K562 (cell line): Measurements from ENCODE around the gene HOXB5. TPM values are rescaled to one million over a fixed set of nuclear protein-coding genes. Genes with fewer than 3 reads are reported as not detected.

Source experiments
- CAMTA2 ChIP-seq: fragments of 250-450 bp; sonication (Bioruptor Pico); conservative IDR thresholded peaks from 2 replicates; pipeline ENCODE4 v1.5.1; 2022
- E2F3 ChIP-seq: fragments of 250-450 bp; sonication (Bioruptor Pico); IDR thresholded peaks from 2 replicates; pipeline ENCODE4 v1.4.0; 2020; ENCODE audit warnings: mild to moderate bottlenecking
- GATAD2B ChIP-seq: fragments of 450-650 bp; IDR thresholded peaks from 2 replicates; pipeline ENCODE4 v1.6.1; 2017; ENCODE audit warnings: mild to moderate bottlenecking, borderline replicate concordance
- HDGF ChIP-seq: fragments of 450-650 bp; IDR thresholded peaks from 2 replicates; pipeline ENCODE4 v1.6.1; 2016
- HNRNPH1 ChIP-seq: fragments of 200-400 bp; formaldehyde crosslinking; optimal IDR thresholded peaks from 2 replicates; pipeline ENCODE3; 2017; ENCODE audit warnings: low read depth, mild to moderate bottlenecking, low read length, moderate library complexity
- HNRNPLL ChIP-seq: fragments of 200-400 bp; formaldehyde crosslinking; IDR thresholded peaks from 2 replicates; pipeline ENCODE4 v1.6.1; 2017; ENCODE audit warnings: low read length, low read depth, mild to moderate bottlenecking; ENCODE audit not compliant: poor library complexity, severe bottlenecking
- KLF10 ChIP-seq: fragments of 250-450 bp; sonication (Bioruptor Pico); IDR thresholded peaks from 2 replicates; pipeline ENCODE4 v1.6.1; 2021; ENCODE audit warnings: matching md5 sums
- MBD2 ChIP-seq: sonication (generic); IDR thresholded peaks from 2 replicates; pipeline ENCODE4 v1.6.1; 2016; ENCODE audit warnings: low read depth, borderline replicate concordance
- MCM3 ChIP-seq: fragments of 450-650 bp; IDR thresholded peaks from 2 replicates; pipeline ENCODE4 v1.6.1; 2016
- MIER1 ChIP-seq: fragments of 450-650 bp; IDR thresholded peaks from 2 replicates; pipeline ENCODE4 v1.6.1; 2016; ENCODE audit warnings: antibody characterized with exemption, mild to moderate bottlenecking, low read depth
- NBN ChIP-seq: fragments of 450-650 bp; IDR thresholded peaks from 2 replicates; pipeline ENCODE4 v1.6.1; 2016; ENCODE audit warnings: low read depth, mild to moderate bottlenecking
- NCOA1 ChIP-seq: fragments of 450-650 bp; IDR thresholded peaks from 2 replicates; pipeline ENCODE4 v1.6.1; 2016; ENCODE audit warnings: low read depth
- NCOA4 ChIP-seq: fragments of 450-650 bp; IDR thresholded peaks from 2 replicates; pipeline ENCODE4 v1.6.1; 2018; ENCODE audit warnings: mild to moderate bottlenecking; ENCODE audit not compliant: partially characterized antibody
- NONO ChIP-seq, 2 experiments: fragments of 200-400 bp in 1 of 2; fragments of 450-650 bp in 1 of 2; formaldehyde crosslinking in 1 of 2; IDR thresholded peaks; 2 replicates each; pipeline ENCODE4 v1.6.1; 2017; ENCODE audit warnings: low read depth in 2 of 2, mild to moderate bottlenecking in 2 of 2, moderate library complexity in 2 of 2, low read length in 1 of 2
- POLR2AphosphoS2 ChIP-seq: IDR thresholded peaks from 2 replicates; pipeline ENCODE4 v1.6.1; 2012; ENCODE audit warnings: low read length, improper control_type of control experiment
- RCOR1 ChIP-seq, 2 experiments: IDR thresholded peaks; 2 replicates each; pipeline ENCODE4 v1.6.1; 2012; ENCODE audit warnings: low read depth in 2 of 2, low read length in 2 of 2, borderline replicate concordance in 1 of 2, improper control_type of control experiment in 1 of 2
- SOX6 ChIP-seq: fragments of 450-650 bp; IDR thresholded peaks from 2 replicates; pipeline ENCODE4 v1.6.1; 2014; ENCODE audit warnings: mild to moderate bottlenecking
- ZBTB7A ChIP-seq: IDR thresholded peaks from 2 replicates; pipeline ENCODE4 v1.6.1; 2011; ENCODE audit warnings: low read depth, mild to moderate bottlenecking, low read length, moderate library complexity, borderline replicate concordance; ENCODE audit not compliant: control insufficient read depth
- ZC3H4 ChIP-seq: sonication (generic); formaldehyde crosslinking; IDR thresholded peaks from 2 replicates; pipeline ENCODE4 v1.9.0; 2021; ENCODE audit warnings: missing genetic modification reagents, borderline replicate concordance
- ZNF41 ChIP-seq: fragments of 250-450 bp; sonication (Bioruptor Pico); conservative IDR thresholded peaks from 2 replicates; pipeline ENCODE4 v1.4.0; 2020; ENCODE audit warnings: mild to moderate bottlenecking
- ZNF584 ChIP-seq: fragments of 200-800 bp; sonication (Bioruptor generic); IDR thresholded peaks from 2 replicates; pipeline ENCODE4 v1.6.1; 2016; ENCODE audit warnings: low read depth, mild to moderate bottlenecking, missing genetic modification characterization, missing compliant biosample characterization
- polyA plus RNA-seq, 8 experiments: library from polyadenylated mRNA; depleted of rRNA in 4 of 8; stranded (reverse) in 5 of 8; unstranded in 3 of 8; fragments of >200 nt; fragmentation: Nextera tagmentation in 2 of 8; fragmentation: Illumina TruSeq in 1 of 8; extraction: Ambion mirVana in 2 of 8; extraction: Trizol in 1 of 8; gene quantifications; 2 replicates each; pipeline versions ENCODE4 v1.2.1 to v1.2.3, GENCODE V29; 2011 to 2014; ENCODE audit warnings: inconsistent platforms in 1 of 8, missing spikeins in 1 of 8
- total RNA-seq, 7 experiments: library from RNA; depleted of rRNA in 6 of 7; stranded (reverse); fragments of >200 nt in 6 of 7; fragmentation: Illumina TruSeq in 2 of 7; extraction: Trizol in 2 of 7; gene quantifications; 2 replicates each; pipeline versions ENCODE4 v1.2.1 to v1.2.3, GENCODE V29; 2011 to 2021; ENCODE audit warnings: low replicate concordance in 1 of 7
- TF ChIP-seq, protein P1 (sequence below): fragments of 250-450 bp; sonication (Bioruptor Pico); IDR thresholded peaks from 2 replicates; pipeline ENCODE4 v1.8.0; 2021; ENCODE audit warnings: moderate library complexity, mild to moderate bottlenecking, inconsistent platforms
- TF ChIP-seq, protein P2 (sequence below): sonication (generic); formaldehyde crosslinking; IDR thresholded peaks from 2 replicates; pipeline ENCODE4 v1.8.0; 2023; ENCODE audit warnings: missing genetic modification reagents, mild to moderate bottlenecking, borderline replicate concordance
- TF ChIP-seq, protein P3 (sequence below): sonication (generic); formaldehyde crosslinking; IDR thresholded peaks from 2 replicates; pipeline ENCODE4 v1.9.0; 2022; ENCODE audit warnings: mild to moderate bottlenecking, missing genetic modification reagents

The HOXB5 gene
- total and polyA plus RNA-seq, 9 of the 15 experiments (the other 6 are each of a cell fraction or from before 2014, with no cell fraction given): 0.24 to 2.7 (median 0.65) TPM

DNA sequence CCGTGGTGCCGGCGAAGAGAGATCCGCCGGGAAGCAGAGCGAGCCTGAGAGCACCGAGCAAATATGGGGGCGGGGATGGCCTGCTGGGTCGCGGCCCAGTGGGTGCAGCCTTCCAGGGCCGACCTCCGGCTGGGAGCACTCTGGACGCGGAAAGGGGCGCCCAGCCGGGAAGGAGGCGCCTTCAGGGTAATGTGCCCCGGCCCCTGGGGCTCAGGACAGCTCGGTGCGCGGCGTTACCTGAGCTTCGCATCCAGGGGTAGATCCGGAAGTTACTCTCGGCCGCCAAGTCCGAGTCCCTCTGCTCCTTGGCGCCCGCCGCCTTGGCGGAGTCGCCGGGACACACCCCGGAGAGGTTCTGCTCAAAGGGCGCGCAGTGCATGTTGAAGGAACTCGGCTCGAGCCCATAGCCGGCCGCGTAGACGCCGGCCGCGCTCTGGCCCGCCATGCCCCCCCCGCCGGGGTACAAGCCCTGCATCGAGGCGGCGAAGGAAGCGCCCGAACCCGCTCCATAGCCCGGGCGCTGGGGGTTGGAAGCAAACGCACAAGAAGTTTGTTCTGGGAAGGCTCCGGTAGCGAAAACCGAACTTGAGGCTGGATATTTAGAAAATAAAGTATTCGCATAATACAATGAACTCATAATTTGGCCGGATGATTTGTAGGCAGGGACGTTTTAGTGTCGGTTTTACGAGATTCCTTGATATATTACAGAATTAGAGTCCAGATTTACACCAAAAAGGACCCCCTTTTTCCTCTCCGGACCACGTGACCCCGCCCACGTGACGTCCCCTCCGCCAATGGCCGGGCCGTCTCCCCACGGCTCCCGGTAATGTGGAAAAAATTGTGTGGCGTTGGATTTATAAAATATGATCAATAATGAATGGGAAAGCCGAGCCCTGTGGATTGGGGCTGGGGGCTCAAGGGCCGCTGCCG, 17.0 kb upstream of the HOXB5 start, which contains the start of gene HOXB7 (continued):
- TF ChIP-seq HNRNPLL (peak; percentile 39), NCOA1 (no peak), ZC3H4 (CRISPR knock-in tag) (no peak), NBN (no peak), E2F3 (CRISPR knock-in tag) (0 out of 2 replicates have a peak, but pooled peaks have one; percentile 34), KLF10 (CRISPR knock-in tag) (no peak), MIER1 (no peak; the same call in 1 of the 2 replicates), CAMTA2 (no peak), NONO (IDR thresholded peaks at IDR 0.05; ENCODE audit: low read depth in 2 of 2, low read length in 1 of 2) (no peak), NCOA4 (no peak), ZBTB7A (no peak; the same call in 1 of the 2 replicates), SOX6 (no peak), HNRNPH1 (no peak), RCOR1 (IDR thresholded peaks at IDR 0.05; ENCODE audit: borderline replicate concordance in 1 of 2, low read depth in 2 of 2, low read length in 2 of 2) (no peak), ZNF41 (no peak), POLR2AphosphoS2 (peak; percentile 67; the same call in 1 of the 2 replicates), GATAD2B (no peak), HDGF (no peak), ZNF584 (CRISPR knock-in tag) (no peak), MCM3 (no peak), MBD2 (no peak)
- TF ChIP-seq, protein P1, sequence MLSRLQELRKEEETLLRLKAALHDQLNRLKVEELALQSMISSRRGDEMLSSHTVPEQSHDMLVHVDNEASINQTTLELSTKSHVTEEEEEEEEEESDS (CRISPR knock-in tag): no peak
- TF ChIP-seq, protein P2, sequence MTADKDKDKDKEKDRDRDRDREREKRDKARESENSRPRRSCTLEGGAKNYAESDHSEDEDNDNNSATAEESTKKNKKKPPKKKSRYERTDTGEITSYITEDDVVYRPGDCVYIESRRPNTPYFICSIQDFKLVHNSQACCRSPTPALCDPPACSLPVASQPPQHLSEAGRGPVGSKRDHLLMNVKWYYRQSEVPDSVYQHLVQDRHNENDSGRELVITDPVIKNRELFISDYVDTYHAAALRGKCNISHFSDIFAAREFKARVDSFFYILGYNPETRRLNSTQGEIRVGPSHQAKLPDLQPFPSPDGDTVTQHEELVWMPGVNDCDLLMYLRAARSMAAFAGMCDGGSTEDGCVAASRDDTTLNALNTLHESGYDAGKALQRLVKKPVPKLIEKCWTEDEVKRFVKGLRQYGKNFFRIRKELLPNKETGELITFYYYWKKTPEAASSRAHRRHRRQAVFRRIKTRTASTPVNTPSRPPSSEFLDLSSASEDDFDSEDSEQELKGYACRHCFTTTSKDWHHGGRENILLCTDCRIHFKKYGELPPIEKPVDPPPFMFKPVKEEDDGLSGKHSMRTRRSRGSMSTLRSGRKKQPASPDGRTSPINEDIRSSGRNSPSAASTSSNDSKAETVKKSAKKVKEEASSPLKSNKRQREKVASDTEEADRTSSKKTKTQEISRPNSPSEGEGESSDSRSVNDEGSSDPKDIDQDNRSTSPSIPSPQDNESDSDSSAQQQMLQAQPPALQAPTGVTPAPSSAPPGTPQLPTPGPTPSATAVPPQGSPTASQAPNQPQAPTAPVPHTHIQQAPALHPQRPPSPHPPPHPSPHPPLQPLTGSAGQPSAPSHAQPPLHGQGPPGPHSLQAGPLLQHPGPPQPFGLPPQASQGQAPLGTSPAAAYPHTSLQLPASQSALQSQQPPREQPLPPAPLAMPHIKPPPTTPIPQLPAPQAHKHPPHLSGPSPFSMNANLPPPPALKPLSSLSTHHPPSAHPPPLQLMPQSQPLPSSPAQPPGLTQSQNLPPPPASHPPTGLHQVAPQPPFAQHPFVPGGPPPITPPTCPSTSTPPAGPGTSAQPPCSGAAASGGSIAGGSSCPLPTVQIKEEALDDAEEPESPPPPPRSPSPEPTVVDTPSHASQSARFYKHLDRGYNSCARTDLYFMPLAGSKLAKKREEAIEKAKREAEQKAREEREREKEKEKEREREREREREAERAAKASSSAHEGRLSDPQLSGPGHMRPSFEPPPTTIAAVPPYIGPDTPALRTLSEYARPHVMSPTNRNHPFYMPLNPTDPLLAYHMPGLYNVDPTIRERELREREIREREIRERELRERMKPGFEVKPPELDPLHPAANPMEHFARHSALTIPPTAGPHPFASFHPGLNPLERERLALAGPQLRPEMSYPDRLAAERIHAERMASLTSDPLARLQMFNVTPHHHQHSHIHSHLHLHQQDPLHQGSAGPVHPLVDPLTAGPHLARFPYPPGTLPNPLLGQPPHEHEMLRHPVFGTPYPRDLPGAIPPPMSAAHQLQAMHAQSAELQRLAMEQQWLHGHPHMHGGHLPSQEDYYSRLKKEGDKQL (CRISPR knock-in tag): no peak
- TF ChIP-seq, protein P3, sequence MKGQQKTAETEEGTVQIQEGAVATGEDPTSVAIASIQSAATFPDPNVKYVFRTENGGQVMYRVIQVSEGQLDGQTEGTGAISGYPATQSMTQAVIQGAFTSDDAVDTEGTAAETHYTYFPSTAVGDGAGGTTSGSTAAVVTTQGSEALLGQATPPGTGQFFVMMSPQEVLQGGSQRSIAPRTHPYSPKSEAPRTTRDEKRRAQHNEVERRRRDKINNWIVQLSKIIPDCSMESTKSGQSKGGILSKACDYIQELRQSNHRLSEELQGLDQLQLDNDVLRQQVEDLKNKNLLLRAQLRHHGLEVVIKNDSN (CRISPR knock-in tag): peak; percentile 97
